HCT116 (cell line): ENCODE results near the gene OTOG. TPM values are rescaled to one million over a fixed set of nuclear protein-coding genes. Genes with fewer than 3 reads are reported as not detected.

Experiments
- ATAC-seq: fragments of 200-7000 bp; cut with Tn5 transposase; 2 replicates; pipeline ENCODE4 v1.9.1; 2020; ENCODE audit warnings: mild to moderate bottlenecking, moderate library complexity
- BruUV-seq: library from RNA; stranded (reverse); fragments of 400-500 nt; replicated peaks from 2 replicates; lab custom pipeline; 2021; lab: Mats Ljungman, UMichigan
- CTCF ChIA-PET: fragments of 300-600 bp; sonication (Branson Sonifier 250); formaldehyde crosslinking; loops from one replicate; lab custom pipeline; 2021; ENCODE audit warnings: antibody characterized with exemption; lab: Charles Lee
- POLR2A ChIA-PET: fragments of 300-600, 350-600 bp; sonication (Branson Sonifier 250); formaldehyde crosslinking; loops from one replicate; lab custom pipeline; 2021; ENCODE audit warnings: antibody characterized with exemption; lab: Charles Lee
- RAD21 ChIA-PET, 2 experiments: fragments of 300-600 bp; sonication (Branson Sonifier 250); formaldehyde crosslinking; loops; one replicate each; lab custom pipeline; 2023; ENCODE audit warnings: low total read pairs in 2 of 2; ENCODE audit not compliant: uncharacterized antibody in 2 of 2, unreplicated experiment in 2 of 2, low non-redundant PET in 1 of 2; lab: Charles Lee
- DNase-seq: peaks from one replicate; pipeline ENCODE4 v3.0.0-alpha.2; 2010; ENCODE audit warnings: low read depth, low spot score
- H2AFZ ChIP-seq: fragments of 200-600 bp; shearing (Covaris generic), sonication (generic); 2 replicates; pipeline ENCODE4 v1.6.1; 2017; ENCODE audit warnings: low read depth, mixed run types, mixed read lengths, antibody characterized with exemption, low read length; ENCODE audit not compliant: poor library complexity, severe bottlenecking
- H3K27ac ChIP-seq: 2 replicates; pipeline ENCODE4 v1.5.1; 2012; ENCODE audit warnings: low read depth, low read length
- H3K27me3 ChIP-seq: fragments of 200-600 bp; sonication (generic); 2 replicates; pipeline ENCODE4 v1.6.1; 2016; ENCODE audit warnings: mixed run types, low read length, mixed read lengths; ENCODE audit not compliant: insufficient read depth
- H3K36me3 ChIP-seq, 2 experiments: fragments of 200-500 bp in 1 of 2; fragments of 200-600 bp in 1 of 2; sonication (Bioruptor generic) in 1 of 2; sonication (generic) in 1 of 2; 2 replicates each; pipeline versions ENCODE4 v1.5.1 to v1.6.1; 2014 to 2016; ENCODE audit warnings: low read length in 2 of 2, inconsistent platforms in 1 of 2, mixed read lengths in 1 of 2, mixed run types in 1 of 2; ENCODE audit not compliant: insufficient read depth in 2 of 2, control insufficient read depth in 1 of 2
- H3K4me1 ChIP-seq, 2 experiments: fragments of 200-600 bp in 1 of 2; sonication (generic) in 1 of 2; 2 replicates each; pipeline versions ENCODE4 v1.5.1 to v1.6.1; 2012 to 2017; ENCODE audit warnings: low read length in 2 of 2, inconsistent platforms in 1 of 2, mild to moderate bottlenecking in 1 of 2, mixed read lengths in 1 of 2, mixed run types in 1 of 2, moderate library complexity in 1 of 2; ENCODE audit not compliant: insufficient read depth in 2 of 2, control insufficient read depth in 1 of 2
- H3K4me2 ChIP-seq: fragments of 200-600 bp; sonication (generic); 2 replicates; pipeline ENCODE4 v1.6.1; 2017; ENCODE audit warnings: mixed run types, low read length, mixed read lengths
- H3K4me3 ChIP-seq, 2 experiments: fragments of 200-600 bp in 1 of 2; sonication (generic) in 1 of 2; replicated peaks in 1 of 2; 2 replicates each; pipeline ENCODE4 v1.5.1; 2011 to 2016; ENCODE audit warnings: low read length in 2 of 2, control low read depth in 1 of 2, low read depth in 1 of 2, mild to moderate bottlenecking in 1 of 2, mixed read lengths in 1 of 2, mixed run types in 1 of 2
- H3K79me2 ChIP-seq: fragments of 200-600 bp; sonication (generic); 2 replicates; pipeline ENCODE4 v1.6.1; 2017; ENCODE audit warnings: mild to moderate bottlenecking, mixed run types, low read length, moderate library complexity, mixed read lengths; ENCODE audit not compliant: insufficient read depth
- H3K9ac ChIP-seq: fragments of 200-600 bp; sonication (generic); 2 replicates; pipeline ENCODE4 v1.6.1; 2016; ENCODE audit warnings: low read length, mixed read lengths
- H3K9me2 ChIP-seq: fragments of 200-600 bp; sonication (generic), shearing (Covaris generic); 2 replicates; pipeline ENCODE4 v1.6.1; 2017; ENCODE audit warnings: mixed run types, mild to moderate bottlenecking, moderate library complexity; ENCODE audit not compliant: insufficient read depth
- H3K9me3 ChIP-seq, 2 experiments: fragments of 200-500 bp in 1 of 2; fragments of 200-600 bp in 1 of 2; sonication (Bioruptor generic) in 1 of 2; sonication (generic) in 1 of 2; 2 replicates each; pipeline ENCODE4 v1.6.1; 2014 to 2017; ENCODE audit warnings: low read length in 2 of 2, mixed read lengths in 2 of 2, inconsistent platforms in 1 of 2, low read depth in 1 of 2, mild to moderate bottlenecking in 1 of 2, mixed run types in 1 of 2, moderate library complexity in 1 of 2; ENCODE audit not compliant: control insufficient read depth in 1 of 2, insufficient read depth in 1 of 2
- H4K20me1 ChIP-seq: fragments of 200-600 bp; sonication (generic), shearing (Covaris generic); 2 replicates; pipeline ENCODE4 v1.6.1; 2017; ENCODE audit warnings: mixed run types, mild to moderate bottlenecking, moderate library complexity; ENCODE audit not compliant: insufficient read depth
- CBX3 ChIP-seq: IDR thresholded peaks from 2 replicates; pipeline ENCODE4 v1.6.1; 2012; ENCODE audit warnings: low read depth
- CEBPB ChIP-seq: IDR thresholded peaks from 2 replicates; pipeline ENCODE4 v1.6.1; 2012; ENCODE audit warnings: low read depth
- EGR1 ChIP-seq: IDR thresholded peaks from 2 replicates; pipeline ENCODE4 v1.6.1; 2012; ENCODE audit warnings: low read depth
- ELF1 ChIP-seq: IDR thresholded peaks from 2 replicates; pipeline ENCODE4 v1.6.1; 2012; ENCODE audit warnings: low read depth, borderline replicate concordance
- FOSL1 ChIP-seq: IDR thresholded peaks from 2 replicates; pipeline ENCODE4 v1.6.1; 2012; ENCODE audit warnings: low read depth
- JUND ChIP-seq: IDR thresholded peaks from 2 replicates; pipeline ENCODE4 v1.6.1; 2012
- MAX ChIP-seq: IDR thresholded peaks from 2 replicates; pipeline ENCODE4 v1.6.1; 2012
- POLR2A ChIP-seq: IDR thresholded peaks from 2 replicates; pipeline ENCODE4 v1.7.0; 2011; ENCODE audit warnings: borderline replicate concordance; ENCODE audit not compliant: insufficient read depth, insufficient read length; ENCODE audit errors: extremely low read depth
- RAD21 ChIP-seq: IDR thresholded peaks from 2 replicates; pipeline ENCODE4 v1.6.1; 2012; ENCODE audit warnings: low read depth, mild to moderate bottlenecking
- SP1 ChIP-seq: IDR thresholded peaks from 2 replicates; pipeline ENCODE4 v1.6.1; 2012; ENCODE audit warnings: low read depth
- SRF ChIP-seq: IDR thresholded peaks from 2 replicates; pipeline ENCODE4 v1.6.1; 2012; ENCODE audit warnings: low read depth
- TCF7L2 ChIP-seq: IDR thresholded peaks from 2 replicates; pipeline ENCODE4 v1.7.0; 2011; ENCODE audit warnings: borderline replicate concordance, inconsistent platforms; ENCODE audit not compliant: insufficient read depth, insufficient read length; ENCODE audit errors: extremely low read depth
- YY1 ChIP-seq: IDR thresholded peaks from 2 replicates; pipeline ENCODE4 v1.6.1; 2011; ENCODE audit warnings: low read length, low read depth, moderate library complexity, mild to moderate bottlenecking; ENCODE audit not compliant: insufficient replicate concordance; ENCODE audit errors: extremely low read depth
- ZFX ChIP-seq: fragments of 450-650 bp; IDR thresholded peaks from 2 replicates; pipeline ENCODE4 v1.6.1; 2017
- intact Hi-C: fragments of 100-400 bp; cut with micrococcal nuclease; formaldehyde crosslinking; loops from 2 replicates; pipeline ENCODE4 v1.10.0; 2022
- total RNA-seq: library from RNA; stranded (reverse); gene quantifications from one replicate; pipeline ENCODE4 v1.2.1, GENCODE V29; 2021; ENCODE audit not compliant: unreplicated experiment
- TF ChIP-seq, protein P1 (sequence below), 3 experiments: fragments of 200-600 bp in 1 of 3; sonication (generic) in 1 of 3; IDR thresholded peaks in 2 of 3; conservative IDR thresholded peaks in 1 of 3; 2 replicates each; pipeline ENCODE4 v1.5.1; 2012 to 2017; ENCODE audit warnings: low read depth in 2 of 3, low read length in 2 of 3, antibody characterized with exemption in 1 of 3, borderline replicate concordance in 1 of 3, control low read depth in 1 of 3, mild to moderate bottlenecking in 1 of 3, mixed read lengths in 1 of 3, mixed run types in 1 of 3, moderate library complexity in 1 of 3; ENCODE audit not compliant: insufficient read depth in 1 of 3
- TF ChIP-seq, protein P2 (sequence below): IDR thresholded peaks from 2 replicates; pipeline ENCODE4 v1.6.1; 2011; ENCODE audit warnings: mild to moderate bottlenecking, low read length, moderate library complexity; ENCODE audit not compliant: insufficient replicate concordance; ENCODE audit errors: extremely low read depth
- TF ChIP-seq, protein P3 (sequence below): IDR thresholded peaks from 2 replicates; pipeline ENCODE4 v1.6.1; 2012; ENCODE audit warnings: low read depth
- TF ChIP-seq, protein P4 (sequence below): IDR thresholded peaks from 2 replicates; pipeline ENCODE4 v1.6.1; 2012

Gene OTOG
- total RNA-seq, 1 experiment from 2014 or later = 0.07 TPM

- DNase-seq (no peak), ATAC-seq (no peak)
- Histone ChIP-seq H3K27ac (no peak overlapping the region), H3K79me2 (no peaks in the 10 kb centered on the region), H4K20me1 (no peaks in the 10 kb centered on the region), H3K36me3 (no peaks in the 10 kb centered on the region), H3K9ac (no peak overlapping the region), H3K27me3 (no peaks in the 10 kb centered on the region), H3K4me3 (no peak overlapping the region), H3K9me2 (no peaks in the 10 kb centered on the region), H3K4me2 (no peak overlapping the region), H3K9me3 (no peaks in the 10 kb centered on the region), H2AFZ (no peak overlapping the region), H3K4me1 (peaks cover 11 to 20% of the 10 kb centered on the region in 2 experiments)
- RAD21 ChIA-PET = no interaction called here
- POLR2A ChIA-PET = no interaction called here
- CTCF ChIA-PET = no interaction called here
- no TSS peak for BruUV-seq
- no peak for TF ChIP-seq SP1
- TF ChIP-seq, protein P1, sequence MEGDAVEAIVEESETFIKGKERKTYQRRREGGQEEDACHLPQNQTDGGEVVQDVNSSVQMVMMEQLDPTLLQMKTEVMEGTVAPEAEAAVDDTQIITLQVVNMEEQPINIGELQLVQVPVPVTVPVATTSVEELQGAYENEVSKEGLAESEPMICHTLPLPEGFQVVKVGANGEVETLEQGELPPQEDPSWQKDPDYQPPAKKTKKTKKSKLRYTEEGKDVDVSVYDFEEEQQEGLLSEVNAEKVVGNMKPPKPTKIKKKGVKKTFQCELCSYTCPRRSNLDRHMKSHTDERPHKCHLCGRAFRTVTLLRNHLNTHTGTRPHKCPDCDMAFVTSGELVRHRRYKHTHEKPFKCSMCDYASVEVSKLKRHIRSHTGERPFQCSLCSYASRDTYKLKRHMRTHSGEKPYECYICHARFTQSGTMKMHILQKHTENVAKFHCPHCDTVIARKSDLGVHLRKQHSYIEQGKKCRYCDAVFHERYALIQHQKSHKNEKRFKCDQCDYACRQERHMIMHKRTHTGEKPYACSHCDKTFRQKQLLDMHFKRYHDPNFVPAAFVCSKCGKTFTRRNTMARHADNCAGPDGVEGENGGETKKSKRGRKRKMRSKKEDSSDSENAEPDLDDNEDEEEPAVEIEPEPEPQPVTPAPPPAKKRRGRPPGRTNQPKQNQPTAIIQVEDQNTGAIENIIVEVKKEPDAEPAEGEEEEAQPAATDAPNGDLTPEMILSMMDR (IDR thresholded peaks at IDR 0.05 in 2 of 3, conservative IDR thresholded peaks at IDR 0.05 in 1 of 3; ENCODE audit: borderline replicate concordance in 1 of 3, insufficient read depth in 1 of 3, low read depth in 2 of 3, low read length in 2 of 3) = no peak
- TF ChIP-seq, protein P2, sequence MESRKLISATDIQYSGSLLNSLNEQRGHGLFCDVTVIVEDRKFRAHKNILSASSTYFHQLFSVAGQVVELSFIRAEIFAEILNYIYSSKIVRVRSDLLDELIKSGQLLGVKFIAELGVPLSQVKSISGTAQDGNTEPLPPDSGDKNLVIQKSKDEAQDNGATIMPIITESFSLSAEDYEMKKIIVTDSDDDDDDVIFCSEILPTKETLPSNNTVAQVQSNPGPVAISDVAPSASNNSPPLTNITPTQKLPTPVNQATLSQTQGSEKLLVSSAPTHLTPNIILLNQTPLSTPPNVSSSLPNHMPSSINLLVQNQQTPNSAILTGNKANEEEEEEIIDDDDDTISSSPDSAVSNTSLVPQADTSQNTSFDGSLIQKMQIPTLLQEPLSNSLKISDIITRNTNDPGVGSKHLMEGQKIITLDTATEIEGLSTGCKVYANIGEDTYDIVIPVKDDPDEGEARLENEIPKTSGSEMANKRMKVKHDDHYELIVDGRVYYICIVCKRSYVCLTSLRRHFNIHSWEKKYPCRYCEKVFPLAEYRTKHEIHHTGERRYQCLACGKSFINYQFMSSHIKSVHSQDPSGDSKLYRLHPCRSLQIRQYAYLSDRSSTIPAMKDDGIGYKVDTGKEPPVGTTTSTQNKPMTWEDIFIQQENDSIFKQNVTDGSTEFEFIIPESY = no peak
- TF ChIP-seq TCF7L2 = no peak
- no peak for TF ChIP-seq JUND
- TF ChIP-seq SRF = no peak
- TF ChIP-seq ZFX = no peak
- TF ChIP-seq CEBPB = no peak
- no peak for TF ChIP-seq FOSL1
- no peak for TF ChIP-seq RAD21
- TF ChIP-seq, protein P3, sequence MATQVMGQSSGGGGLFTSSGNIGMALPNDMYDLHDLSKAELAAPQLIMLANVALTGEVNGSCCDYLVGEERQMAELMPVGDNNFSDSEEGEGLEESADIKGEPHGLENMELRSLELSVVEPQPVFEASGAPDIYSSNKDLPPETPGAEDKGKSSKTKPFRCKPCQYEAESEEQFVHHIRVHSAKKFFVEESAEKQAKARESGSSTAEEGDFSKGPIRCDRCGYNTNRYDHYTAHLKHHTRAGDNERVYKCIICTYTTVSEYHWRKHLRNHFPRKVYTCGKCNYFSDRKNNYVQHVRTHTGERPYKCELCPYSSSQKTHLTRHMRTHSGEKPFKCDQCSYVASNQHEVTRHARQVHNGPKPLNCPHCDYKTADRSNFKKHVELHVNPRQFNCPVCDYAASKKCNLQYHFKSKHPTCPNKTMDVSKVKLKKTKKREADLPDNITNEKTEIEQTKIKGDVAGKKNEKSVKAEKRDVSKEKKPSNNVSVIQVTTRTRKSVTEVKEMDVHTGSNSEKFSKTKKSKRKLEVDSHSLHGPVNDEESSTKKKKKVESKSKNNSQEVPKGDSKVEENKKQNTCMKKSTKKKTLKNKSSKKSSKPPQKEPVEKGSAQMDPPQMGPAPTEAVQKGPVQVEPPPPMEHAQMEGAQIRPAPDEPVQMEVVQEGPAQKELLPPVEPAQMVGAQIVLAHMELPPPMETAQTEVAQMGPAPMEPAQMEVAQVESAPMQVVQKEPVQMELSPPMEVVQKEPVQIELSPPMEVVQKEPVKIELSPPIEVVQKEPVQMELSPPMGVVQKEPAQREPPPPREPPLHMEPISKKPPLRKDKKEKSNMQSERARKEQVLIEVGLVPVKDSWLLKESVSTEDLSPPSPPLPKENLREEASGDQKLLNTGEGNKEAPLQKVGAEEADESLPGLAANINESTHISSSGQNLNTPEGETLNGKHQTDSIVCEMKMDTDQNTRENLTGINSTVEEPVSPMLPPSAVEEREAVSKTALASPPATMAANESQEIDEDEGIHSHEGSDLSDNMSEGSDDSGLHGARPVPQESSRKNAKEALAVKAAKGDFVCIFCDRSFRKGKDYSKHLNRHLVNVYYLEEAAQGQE = no peak
- TF ChIP-seq, protein P4, sequence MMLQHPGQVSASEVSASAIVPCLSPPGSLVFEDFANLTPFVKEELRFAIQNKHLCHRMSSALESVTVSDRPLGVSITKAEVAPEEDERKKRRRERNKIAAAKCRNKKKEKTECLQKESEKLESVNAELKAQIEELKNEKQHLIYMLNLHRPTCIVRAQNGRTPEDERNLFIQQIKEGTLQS = no peak
- TF ChIP-seq MAX = no peak
- TF ChIP-seq YY1 = no peak
- TF ChIP-seq EGR1 = no peak
- no peak for TF ChIP-seq POLR2A
- TF ChIP-seq ELF1 = no peak
- no peak for TF ChIP-seq CBX3
- intact Hi-C loops = no loop called here
These were observed 139.3 kb downstream of the OTOG start for GRCh38 chr11:17686231-17686980.
